GM21423 (cell line): ENCODE results near the gene CSF1R.
A peak's percentile ranks its signal among the peaks of the same experiment; 100 is the strongest.
"Not testable (repeated sequence)": the region's sequence is repeated elsewhere in the genome, so short reads cannot be mapped to it uniquely, and the experiment has no call there.

Experiments used
- ATAC-seq: cut with Tn5 transposase; IDR thresholded peaks from one replicate; pipeline ENCODE4 v1.9.1; 2021; ENCODE audit warnings: mild to moderate bottlenecking, moderate library complexity; ENCODE audit not compliant: unreplicated experiment

The CSF1R gene

DNA sequence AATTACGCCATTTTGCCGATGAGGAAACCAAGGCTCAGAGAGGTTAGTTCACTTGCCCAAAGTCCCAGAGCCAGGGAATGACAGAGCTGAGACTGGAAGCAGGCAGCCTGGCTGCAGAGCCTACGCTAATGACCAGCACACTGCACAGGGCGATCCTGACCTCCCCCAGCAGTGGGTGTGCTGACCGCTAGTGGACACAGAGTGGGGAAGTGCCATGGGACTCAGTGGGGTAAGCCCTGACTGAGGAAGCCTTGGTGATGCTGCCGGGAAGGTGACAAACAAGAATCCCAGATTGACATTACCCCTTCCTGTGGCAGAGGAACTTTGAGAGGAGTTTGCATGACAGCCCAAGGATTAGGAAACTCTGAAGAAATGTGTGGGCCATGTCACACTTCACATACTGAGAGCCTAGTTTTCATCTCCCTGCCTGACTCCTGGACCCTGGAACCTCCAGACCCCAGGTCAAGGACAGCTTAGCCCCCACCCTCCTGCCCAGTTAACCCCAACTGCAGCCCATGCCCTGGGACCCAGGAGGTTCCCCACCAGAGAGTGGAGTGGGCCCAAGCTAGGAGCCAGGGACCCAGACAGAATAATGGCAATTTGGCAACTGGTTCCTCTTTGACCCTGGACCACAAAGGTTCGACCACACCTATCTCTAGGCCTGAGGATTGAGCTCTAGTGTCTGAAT is 19.7 kb upstream of the CSF1R start:
- ATAC-seq = no peak

DNA sequence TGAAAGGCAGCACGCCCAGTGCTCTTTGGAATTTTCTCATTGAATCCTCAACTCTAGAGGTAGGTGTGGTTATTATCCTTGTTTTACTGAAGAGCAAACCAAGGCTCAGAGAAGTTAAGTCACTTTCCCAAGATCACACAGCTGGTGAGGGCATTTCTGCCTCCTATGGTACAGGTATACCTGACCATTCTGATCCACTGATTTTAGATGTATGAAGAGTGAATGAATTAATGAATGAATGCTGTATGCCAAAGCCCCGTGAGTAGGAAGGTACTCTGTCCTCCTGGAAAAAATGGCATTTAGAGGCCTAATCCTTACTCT is 18.2 kb upstream of the CSF1R start:
- no peak for ATAC-seq

DNA sequence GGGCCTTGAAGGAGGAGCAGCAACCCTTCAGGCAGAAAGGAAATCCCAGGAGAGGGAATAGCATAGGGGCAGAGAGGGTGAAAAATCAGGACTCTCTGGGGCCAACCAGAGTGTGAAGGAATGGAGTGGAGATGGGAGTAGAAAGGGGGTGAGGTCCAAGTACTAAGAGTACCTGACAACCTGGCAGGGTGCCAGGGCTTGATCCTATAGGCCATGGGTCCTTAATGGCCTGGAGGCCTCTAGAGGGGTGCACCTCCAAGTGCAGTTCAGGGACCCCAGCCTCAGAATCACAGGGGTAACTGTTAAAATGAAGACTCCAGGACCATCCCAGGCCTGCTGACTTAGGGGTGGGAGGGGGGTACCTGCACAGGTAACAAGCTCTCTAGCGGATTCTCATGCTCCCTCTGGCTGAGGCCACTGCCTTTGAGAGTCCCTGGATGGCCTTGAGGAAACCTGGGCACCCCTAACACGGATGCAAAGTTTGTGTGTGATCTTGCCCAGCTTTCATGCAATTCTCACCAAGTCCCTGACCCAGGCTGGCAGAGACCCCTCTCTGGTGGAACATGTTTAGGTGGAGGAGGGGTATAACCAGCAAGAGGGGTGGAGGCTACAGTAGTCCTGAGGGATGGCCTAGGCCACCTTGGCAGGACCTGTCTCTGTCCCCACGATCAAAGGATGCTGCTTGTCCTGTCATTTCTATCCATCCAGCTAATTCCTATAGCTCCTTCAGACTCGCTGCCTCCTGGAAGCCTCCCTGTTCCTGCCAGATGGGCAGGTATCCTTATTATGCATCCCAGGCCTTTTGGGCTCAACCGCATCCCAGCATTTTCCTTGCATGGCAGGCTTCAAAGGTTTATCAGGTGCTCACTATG is 17.6 kb upstream of the CSF1R start:
- no peak for ATAC-seq

DNA sequence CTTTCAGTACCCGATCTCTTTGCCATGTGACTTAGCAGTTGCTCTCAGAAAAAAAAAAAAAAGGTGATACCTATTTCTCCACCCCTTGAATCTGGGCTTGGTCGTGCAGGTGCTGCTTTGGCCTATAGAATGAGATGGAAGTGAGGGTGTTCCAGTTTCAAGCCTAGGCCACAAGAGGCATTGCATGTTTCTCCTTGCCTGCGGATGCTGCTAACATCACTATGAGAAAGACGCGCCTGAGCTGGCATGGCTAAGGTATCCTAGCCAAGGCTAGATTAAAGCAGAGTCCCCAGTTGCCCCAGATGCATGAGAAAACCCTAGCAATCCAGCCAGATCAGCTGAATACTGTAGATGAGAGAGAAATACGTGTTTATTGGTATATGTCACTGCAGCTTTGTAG is 14.7 kb upstream of the CSF1R start:
- no peak for ATAC-seq

DNA sequence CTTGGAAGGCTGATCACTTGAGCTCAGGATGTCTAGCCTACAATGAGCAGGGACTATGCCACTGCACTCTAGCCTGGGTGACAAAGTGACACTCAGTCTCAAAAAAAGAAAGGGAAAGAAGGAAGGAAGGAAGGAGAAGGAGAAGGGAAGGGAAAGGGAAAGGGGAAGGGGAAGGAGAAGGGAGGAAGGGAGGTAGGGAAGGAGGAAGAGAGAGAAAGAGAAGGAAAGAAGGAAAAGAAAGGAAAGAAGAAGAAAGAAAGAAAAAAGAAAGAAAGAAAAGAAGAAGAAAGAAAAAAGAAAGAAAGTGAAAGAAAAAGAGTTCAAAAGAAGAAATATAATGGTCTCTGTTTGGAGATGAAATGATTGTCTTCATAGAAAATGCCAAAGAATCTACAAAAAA is 10.8 kb upstream of the CSF1R start:
- ATAC-seq = no peak

DNA sequence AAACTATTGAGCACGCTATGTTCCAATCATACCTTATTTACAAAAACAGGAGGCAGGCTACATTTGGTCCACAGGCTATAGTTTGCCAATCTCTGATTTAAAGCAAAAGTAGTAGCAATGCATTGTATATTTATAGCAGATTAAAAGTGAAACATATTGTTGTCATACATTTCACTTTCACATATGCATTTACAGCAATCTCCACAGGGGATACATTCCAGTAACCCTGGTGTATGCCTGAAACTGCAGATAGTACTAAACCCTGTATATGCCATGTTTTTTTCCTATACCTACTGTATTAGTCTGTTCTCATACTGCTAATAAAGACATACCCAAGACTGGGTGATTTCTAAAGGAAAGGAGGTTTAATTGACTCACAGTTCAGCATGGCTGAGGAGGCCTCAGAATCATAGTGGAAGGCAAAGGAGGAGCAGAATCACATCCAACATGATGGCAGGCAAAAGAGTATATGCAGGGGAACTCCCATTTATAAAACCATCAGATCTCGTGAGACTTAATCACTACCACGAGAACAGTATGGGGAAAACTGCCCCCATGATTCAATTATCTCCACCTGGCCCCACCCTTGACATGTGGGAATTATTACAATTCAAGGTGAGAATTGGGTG is 5.9 kb upstream of the CSF1R start:
- no peak for ATAC-seq

DNA sequence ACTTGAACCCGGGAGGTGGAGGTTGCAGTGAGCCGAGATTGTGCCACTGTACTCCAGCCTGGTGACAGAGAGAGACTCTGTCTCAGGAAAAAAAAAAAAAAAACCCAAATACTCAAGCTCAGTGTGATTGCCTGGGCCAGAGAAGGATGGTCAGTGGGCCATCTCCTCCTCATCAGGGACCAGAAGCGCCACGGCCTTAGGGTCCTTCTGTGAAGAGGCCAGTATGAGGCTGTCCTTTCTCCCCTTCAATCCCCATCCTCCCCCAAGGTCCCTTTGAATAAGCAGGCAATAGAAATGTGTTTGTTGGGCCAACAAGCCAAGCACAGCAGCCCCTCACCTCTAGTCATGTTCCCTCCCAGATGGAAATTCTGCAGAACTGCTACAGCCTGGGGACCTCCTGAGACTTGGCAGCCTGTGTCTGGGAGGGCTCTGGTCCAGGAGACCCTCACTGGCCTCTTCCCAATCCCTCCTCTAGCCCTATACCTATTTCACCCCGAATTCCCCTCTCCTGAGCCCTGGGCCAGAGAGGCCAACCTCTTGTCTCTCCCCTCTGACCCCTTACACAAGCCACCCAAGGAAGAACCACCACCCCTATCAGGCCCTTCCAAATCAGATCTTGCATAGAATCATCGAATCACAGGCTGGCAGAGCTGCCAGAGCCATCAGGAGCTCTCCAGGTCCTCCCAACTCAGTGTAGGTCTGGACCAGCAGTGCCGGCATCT is 1.0 kb downstream of the CSF1R start:
- no peak for ATAC-seq

DNA sequence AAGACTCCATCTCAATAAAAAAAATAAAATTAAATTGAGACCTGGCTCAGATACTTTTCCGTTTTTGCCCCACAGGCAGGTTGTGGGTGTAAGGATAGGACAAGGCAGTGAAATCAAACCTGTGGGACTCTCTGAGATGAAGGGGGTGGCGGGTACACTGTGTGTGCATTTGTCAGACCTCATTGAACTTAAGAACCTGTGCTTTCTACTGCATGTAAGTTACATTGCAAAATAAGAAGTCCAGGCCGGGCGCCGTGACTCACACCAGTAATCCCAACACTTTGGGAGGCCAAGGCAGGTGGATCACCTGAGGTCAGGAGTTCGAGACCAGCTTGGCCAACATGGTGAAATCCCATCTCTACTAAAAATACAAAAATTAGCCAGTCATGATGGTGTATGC is 1.6 kb downstream of the CSF1R start:
- ATAC-seq = not testable (repeated sequence)

DNA sequence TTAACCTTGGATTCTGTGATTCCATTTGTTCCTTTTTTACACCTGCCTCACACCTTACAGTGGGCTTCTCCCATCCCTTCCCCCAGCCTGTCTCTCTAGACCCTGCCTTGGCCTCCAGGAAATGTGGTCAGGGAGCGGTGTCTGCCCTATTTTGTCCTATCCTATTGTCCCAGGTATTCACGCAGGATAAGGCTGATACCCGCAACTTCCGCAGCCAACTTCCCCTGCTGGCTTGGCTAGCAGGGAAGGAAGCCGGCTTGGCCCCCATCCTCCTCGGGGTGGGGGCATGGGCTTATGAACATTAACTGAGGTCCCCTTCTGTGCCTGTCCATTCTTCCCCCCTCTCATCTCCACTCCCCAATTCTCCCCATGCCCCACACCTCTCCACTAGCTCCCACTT is 3.5 kb downstream of the CSF1R start:
- no peak for ATAC-seq

DNA sequence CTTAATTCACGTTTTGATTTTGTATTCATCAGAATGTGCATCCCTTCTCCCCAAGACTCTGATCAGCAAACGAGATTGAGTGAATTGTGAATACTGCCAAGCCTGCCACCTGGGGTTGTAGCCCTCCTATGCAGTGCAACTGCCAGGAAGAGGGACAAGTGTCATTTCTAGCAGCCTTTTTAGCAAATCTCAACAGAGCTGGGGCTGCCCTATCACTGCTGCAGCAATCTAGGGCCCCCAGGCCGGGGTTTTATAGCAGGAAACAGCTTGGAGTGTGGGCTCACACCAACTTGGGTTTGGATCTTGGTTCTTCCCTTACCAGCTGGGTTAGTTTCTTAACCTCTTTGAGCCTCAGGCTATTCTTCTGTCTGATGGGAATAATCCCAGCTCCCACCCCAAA is 4.0 kb downstream of the CSF1R start:
- peak; percentile 11 for ATAC-seq

DNA sequence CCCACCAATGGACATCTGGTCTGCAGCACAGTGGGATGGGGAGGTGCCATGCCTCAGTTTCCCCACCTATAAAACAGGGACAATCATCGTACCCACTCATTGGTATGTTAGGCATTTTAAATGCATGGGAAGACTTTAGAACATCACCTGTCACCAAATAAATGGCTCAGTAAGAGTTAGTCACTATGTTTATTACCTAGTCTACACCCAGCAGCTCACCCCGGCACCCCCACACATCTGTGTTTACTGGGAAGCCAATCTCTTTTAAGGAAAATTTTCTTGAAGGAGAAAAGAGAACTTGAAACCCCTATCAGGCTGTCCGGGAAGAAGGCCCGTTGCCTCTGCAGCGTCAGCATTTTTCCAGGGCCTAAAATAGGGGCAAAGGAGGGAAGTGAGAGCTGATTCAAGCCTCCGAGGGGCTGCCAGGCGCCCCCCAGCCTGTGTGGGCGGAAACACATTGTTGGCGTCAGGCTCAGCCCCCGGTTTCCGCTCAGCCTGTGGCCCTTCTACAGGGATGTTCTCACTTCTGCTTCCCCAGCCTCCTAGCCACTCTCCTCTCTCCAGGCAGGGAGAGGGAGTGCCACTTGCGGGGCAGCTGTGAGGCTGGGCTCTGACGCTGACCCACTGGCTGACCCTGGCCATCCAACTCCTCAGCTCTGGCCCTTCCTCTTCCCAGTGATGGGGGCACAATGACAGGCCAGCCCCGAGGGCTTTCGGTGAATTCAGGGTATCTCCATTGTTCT is 4.6 kb downstream of the CSF1R start:
- peak; percentile 84 for ATAC-seq

DNA sequence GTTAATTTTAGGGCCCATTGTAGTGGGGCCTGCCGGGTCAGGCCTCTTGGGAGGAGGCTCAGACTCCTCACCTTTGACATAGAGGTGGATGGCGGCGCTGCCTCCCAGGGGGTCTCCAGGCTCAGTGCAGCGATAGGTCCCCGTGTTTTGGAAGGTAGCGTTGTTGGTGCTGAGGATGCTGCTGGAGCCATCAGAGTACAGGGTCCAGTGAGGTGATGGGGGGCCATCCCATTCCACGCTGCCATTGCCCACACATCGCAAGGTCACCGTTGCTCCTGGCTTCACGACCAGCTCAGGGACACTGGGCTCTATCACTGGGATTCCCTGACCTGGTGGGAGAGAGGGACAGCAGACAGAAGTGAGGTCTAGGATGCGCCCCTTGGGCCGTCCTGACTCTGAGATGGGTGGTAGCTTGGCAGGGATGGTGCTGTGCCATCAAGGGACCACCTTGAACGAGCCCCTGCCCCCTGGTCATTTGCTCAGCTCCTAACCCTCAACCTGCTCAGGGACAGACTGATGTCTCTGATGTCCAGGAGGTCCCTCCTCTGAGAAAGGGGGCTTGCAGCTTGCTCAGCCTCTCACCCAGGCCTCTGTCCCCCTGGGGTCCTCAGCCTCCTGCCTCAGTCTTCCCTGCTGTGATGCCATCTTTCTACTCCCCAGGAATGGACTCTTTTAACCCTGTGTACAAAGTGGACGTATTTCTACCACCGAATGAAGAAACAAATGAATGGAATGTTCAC is 5.5 kb downstream of the CSF1R start:
- no peak for ATAC-seq

DNA sequence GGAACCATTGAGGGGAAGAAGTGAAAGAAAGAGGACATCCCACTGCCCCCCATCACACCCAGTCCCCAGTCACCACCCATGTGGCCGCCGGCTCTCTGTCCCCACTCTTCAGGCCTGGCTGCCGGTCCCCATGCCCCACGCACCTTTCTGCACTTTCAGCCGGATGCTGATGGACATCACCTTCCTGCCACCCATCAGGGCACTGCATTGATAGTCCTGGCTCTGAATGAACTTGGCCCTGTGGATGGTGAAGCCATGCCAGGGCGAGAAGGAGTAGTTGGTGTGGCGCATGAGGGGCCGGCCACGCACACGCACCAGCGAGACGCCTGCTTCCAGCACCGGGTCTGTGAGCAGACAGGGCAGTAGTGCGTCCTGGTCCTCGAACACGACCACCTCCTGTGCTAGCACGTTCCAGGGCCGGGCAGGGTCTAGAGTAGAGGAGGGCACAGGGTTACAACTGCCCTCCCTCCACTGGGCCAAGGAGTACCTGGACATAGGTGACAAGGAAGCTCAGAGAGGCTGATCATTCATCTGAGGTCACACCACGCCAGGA is 6.4 kb downstream of the CSF1R start:
- no peak for ATAC-seq

DNA sequence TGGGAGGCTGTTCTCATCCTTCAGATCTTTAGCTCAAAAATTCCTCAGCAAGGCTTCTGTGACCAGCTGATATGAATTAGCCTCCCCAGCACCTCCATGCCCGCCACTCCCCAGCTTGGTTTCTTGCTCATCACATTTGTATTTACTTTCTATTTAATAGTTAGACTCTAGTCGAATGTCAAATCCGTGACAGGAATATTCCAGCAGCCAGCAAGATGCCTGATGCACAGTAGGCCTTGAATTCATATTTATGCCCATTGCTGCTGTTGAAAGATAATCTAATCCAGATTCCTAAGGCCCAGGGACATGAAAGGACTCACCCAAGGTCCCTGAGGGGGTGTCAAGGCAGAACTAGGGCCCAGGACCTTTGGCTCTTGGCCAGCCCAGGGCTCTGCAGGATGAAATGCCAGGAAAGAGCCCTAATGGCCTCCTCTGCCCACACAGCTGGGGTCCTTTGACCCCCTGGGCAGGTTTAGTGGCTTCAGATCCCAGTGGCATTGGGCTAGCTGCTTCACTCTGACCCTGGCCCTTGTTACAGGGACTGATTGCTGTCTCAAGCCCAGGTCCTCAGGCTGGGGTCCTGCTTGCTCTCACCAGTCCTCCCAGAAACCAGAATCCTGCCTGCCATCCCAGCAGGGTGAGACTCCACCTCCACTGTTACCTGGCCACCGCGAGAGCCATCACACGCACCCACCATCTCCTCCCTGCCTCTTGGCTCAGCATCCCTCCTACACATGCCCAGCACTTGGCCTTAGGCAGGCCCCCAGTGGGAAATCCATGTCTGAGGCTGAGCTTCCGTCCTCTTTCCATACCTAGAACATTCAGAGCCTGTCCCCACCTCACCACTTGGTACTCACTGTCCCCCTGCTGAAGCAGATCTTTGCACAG is 7.3 kb downstream of the CSF1R start:
- no peak for ATAC-seq

DNA sequence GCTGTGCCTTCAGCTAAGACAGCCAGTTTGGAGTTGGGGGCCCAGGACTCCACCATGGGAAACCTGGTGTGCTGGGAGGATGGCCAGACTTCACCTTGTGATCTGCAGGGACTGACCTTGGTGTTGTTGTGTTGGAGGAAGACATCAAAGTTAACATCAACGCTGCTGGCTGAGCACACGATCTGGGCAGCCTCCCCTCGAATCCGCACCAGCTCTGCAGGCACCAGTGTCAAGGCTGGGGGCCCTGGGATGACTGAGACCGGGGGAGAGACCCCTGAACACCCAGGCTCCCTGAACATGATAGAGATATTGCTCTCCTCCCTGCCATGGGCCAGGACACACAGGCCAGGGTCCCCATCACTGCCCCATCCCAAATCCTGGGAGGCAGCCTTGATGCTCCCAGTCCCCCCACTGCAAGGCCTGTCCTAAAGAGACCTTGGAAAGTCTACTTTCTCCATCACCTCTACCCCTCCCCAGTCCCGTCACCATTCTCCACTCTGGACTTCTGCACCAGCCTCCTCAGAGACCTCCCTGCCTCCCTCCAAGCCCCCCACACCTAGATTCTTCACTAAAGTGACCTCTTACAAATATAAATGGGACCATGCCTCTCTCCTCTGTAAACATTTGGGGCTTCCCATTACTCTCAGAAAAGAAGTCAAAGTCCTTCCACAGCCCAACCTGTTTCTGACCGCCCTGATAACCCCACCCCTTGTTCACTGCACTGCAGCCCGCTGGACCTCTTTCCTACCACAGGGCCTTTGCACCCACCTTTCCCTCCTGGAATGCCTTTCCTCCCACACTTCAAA is 8.2 kb downstream of the CSF1R start:
- no peak for ATAC-seq

DNA sequence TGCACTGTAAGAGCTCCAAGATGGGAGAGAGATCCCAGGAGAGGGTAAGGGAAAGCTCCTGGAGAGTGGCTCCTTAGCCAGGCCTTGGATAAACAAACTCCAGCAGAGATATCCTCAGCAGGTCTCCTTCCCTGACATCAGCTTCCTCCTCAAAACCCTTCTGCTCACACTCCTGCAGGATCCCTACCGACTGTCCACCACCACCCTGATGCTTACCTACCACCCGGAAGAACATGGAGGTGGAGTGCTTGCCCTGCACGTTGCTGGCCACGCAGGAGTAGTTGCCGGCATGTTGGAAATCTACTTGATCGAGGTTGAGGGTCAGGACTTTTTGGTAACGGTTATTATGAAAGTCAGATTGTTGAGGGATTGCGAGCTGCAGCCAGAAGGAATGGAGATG is 9.3 kb downstream of the CSF1R start:
- ATAC-seq = no peak

DNA sequence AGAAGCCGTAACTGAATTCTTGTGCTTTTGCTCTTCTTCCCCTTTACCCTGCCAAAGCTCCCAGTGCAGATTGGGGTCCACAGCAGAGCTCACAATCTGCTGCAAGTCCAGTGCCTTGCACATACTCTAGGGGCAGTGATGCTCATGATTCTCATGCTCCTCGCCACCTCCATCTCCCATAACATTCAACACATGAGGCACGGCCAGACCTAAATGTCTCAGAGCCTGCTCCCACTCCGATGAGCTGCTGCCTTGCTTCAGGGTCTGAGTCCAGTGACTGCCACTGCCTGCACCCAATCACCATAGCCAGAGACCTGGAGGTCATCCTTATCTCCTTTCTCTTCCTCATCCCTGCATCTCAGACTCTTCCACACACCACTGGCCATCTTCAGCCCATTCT is 10.5 kb downstream of the CSF1R start:
- ATAC-seq = no peak

DNA sequence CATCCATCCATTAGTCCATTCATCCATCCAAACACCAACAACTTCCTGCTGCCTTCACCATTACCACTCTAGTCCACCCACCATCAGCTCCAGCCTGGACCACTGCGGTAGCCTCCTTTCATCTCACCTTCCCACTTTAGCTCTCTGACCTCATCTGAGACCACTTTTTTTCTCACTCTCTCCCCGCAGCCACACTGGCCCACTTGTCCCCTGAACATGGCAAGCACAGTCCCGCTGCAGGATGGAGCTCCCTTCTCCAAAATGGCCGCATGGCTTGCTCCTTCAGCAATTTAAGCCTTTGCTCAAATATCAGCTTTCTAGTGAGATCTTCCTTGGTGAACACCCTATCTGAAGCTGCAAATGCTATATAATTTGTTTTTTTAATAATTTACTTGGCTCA is 11.1 kb downstream of the CSF1R start:
- ATAC-seq = no peak
